Dermis microvascular lymphatic vessel endothelial cell (primary cell): ENCODE measurements around the gene ARPC5L. TPM values are rescaled to one million over a fixed set of nuclear protein-coding genes. Genes with fewer than 3 reads are reported as not detected.
"Not testable (repeated sequence)": the region's sequence is repeated elsewhere in the genome, so short reads cannot be mapped to it uniquely, and the experiment has no call there.

Experiments
- DNase-seq, 2 donors: peaks; one replicate each; pipeline versions ENCODE4 v3.0.0 to v3.0.0-alpha.2; 2010; ENCODE audit warnings: low read depth in 2 of 2
- total RNA-seq: library from RNA; depleted of rRNA; stranded (reverse); fragments of >200 nt; gene quantifications from 2 replicates; pipeline ENCODE4 v1.2.1, GENCODE V29; 2014

ARPC5L gene
- total RNA-seq, 1 donor from 2014 or later: 13.7 TPM

DNA sequence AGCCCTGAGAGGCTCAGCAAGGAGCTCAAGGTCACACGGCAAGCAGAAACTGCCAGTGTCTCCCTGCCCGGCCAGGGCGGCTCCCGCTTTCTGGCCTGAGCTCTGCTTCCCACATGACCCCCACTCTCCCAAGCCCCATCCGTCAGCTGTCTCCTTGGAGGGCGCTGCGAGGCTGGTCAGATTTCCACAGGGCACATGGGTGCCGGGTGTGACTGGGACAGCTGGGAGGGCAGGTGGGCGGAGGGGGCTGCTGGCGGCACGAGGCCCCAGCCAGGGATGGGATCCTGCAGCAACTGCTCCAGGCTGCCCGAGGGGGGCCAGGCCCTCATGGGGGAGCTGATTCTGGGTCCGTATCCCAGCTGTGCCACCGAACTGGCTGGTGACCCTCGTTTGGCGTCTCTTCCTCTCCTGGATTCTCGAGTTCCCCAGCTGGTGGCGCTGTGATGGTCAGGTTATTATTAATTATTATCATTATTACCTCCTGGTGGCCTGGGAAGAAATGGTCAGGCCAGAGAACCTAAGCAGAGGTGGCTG, 21.6 kb upstream of the ARPC5L start:
- no peak for DNase-seq

GRCh38 chr9:124841075-124841821, 20.7 kb upstream of the ARPC5L start:
- DNase-seq: no peak

GRCh38 chr9:124843456-124844034, 18.4 kb upstream of the ARPC5L start:
- DNase-seq: no peak

DNA sequence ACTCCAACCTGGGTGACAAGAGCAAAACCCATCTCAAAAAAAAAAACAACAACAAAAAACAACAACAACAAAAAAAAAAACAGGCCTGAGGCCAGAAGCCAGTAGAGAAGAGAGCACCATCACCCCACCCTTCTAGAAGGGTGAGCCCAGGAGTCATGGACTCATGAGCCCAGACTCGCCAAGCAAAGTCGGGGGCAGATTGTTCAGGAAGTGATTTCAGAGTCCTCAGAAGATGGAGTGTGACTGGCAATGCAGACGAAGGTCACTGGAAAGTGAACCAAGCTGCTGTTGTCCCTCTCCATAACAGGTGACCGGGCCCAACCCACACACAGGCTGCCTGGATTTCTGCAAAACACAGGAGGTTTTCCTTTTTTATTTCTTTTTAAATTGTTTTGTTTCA, 17.6 kb upstream of the ARPC5L start:
- no peak for DNase-seq

DNA sequence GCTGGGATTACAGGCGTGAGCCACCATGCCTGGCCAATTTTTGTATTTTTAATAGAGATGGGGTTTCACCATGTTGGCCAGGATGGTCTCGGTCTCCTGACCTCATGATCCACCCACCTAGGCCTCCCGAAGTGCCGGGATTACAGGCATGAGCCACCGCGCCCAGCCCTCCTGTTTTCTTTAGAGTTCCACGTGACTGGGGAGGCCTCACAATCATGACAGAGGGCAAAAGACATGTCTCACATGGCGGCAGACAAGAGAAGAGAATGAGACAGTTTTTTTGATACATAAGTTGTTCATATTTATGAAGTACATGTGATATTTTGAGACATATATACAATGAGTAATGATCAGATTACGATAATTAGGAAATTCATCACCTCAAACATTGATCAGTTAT, 15.5 kb upstream of the ARPC5L start:
- not testable (repeated sequence) for DNase-seq

DNA sequence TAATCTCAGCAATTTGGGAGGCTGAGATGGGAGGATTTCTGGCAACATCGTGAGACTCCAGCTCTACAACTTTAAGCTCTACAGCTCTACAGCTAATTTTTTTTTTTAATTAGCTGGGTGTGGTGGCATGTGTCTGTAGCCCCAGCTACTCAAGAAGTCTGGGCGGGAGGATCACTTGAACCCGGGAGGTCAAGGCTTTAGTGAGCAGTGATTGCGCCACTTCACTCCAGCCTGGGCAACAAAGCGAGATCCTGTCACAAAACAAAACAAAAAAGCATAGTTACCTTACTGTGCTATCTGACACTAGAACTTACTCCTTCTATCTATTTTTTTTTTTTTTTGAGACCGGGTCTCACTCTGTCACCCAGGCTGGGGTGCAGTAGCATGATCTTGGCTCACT, 15.0 kb upstream of the ARPC5L start:
- DNase-seq: no peak

GRCh38 chr9:124849801-124850200, 12.1 kb upstream of the ARPC5L start:
- peak in 1 of 2 donors; percentile 93 for DNase-seq

DNA sequence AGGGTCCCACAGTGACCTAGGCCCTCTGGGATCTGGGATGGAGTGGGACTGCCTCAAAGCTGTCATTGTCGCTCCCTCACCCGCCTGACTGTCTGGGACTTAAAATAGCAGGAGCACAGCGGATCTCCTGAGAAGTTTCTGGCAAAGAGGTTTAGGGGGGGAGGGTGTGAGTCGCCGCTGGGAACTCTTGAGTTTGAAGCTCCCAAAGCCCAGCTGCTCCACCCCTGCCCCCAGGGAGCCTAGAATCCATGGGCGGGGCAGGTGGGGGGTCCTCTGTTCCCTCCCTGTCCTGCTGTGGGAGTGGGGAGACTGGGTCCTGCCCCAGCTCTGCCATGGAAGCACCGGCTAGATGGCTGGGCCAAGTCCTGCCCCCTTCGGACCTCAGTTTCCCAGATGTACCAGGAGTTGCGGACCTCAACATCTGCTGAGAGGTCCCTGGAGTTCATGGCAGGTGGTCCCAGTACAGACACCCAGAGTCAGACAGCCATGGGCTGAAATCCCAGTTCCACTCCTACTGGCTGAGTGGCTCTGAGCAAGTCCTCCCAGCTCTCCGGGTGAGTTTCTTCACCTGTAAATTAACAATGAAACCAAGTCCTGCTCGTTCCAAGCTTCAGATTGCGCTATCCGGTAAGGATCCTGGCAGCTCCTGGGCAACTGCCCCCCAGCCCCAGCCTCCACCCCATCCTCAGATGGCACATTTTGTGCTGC, 9.7 kb upstream of the ARPC5L start:
- no peak for DNase-seq

GRCh38 chr9:124852829-124853531, 8.9 kb upstream of the ARPC5L start, which contains the start of gene WDR38:
Gene WDR38, plus strand, starts transcription at chr9:124853460. Its CDS starts 72 bp downstream, at chr9:124853532.
- peak; percentile 50 to 78 for DNase-seq

DNA sequence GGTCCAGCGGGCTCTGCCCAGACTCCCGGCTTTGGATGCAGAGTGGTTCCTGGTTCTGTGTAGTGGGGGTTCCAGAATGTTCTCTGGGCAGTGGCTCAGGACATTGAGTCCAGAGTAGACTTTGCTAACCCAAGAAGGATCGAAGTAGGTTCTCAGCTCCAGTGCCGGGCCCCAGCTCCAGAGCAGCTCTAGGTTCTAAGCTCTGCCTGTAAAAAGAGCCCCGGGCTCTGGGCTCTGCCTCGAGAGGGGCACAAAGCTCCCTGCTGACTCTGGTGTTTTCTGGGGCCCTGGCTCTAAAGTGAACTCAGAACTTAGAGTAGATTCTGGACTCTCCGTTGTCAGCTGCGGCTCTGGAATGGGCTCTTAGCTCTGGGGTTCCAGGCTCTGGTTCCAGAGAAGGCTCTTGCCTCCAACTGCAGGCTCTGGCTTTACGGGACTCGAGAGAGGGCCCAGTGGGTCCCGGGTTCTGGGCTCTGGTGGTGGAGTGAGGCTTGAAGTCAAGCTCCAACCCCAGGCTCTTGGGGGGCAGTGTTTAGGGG, 8.3 kb upstream of the ARPC5L start:
- no peak for DNase-seq

- DNase-seq: no peak
Observed at GRCh38 chr9:124854161-124854560, 7.8 kb upstream of the ARPC5L start.

DNA sequence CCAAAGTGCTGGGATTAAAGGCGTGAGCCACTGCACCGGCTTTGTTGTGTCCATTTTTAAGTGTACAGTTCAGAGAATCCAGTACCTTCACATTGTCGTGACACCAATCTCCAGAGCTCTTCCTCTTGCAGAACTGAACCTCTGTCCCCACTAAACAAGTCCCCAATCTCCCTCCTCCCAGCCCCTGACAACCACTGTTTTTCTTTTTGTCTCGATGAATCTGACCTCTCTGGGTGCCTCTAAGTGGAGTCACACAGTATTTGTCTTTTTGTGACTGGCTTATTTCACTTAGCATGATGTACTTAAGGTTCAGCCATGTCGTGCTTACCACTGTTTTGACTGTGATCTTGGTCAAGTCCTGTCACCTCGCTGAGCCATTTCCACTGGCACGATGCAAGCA, 7.1 kb upstream of the ARPC5L start:
- DNase-seq: no peak

- DNase-seq: no peak
Observed at GRCh38 chr9:124855566-124855943, 6.4 kb upstream of the ARPC5L start.

GRCh38 chr9:124855944-124856765, 5.8 kb upstream of the ARPC5L start:
- peak in 1 of 2 donors; percentile 37 for DNase-seq

DNA sequence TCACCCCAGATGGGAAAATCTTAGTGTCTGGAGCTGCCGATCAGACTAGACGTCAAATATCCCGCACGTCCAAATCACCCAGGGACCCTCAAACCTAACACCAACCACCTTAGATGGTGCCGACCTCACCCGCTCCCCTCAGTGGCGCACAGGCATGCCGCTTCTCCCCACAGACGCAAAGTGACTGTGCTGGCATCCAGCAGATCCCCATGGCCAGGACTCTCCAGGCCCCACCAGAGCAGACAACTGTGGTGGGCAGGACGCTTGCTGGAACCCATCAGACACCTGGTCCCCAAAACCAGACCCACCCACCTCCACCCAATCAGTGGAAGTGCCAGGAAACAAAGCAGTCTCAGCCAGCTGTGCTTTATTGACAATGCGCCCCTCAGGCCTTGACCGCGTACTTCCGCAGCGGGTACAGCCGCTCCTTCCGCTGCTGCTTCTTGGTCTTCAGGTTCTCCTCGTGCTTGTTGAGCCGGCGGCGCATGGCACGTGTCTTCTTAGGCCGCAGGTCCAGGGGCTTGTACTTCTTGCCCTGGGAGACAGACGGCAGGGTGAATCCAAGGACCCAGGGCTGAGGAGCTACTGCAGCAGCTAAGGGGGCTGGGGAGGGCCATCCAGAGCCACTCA, 4.3 kb upstream of the ARPC5L start:
- no peak for DNase-seq

- no peak for DNase-seq
Observed at GRCh38 chr9:124858330-124859046, 3.4 kb upstream of the ARPC5L start.

DNA sequence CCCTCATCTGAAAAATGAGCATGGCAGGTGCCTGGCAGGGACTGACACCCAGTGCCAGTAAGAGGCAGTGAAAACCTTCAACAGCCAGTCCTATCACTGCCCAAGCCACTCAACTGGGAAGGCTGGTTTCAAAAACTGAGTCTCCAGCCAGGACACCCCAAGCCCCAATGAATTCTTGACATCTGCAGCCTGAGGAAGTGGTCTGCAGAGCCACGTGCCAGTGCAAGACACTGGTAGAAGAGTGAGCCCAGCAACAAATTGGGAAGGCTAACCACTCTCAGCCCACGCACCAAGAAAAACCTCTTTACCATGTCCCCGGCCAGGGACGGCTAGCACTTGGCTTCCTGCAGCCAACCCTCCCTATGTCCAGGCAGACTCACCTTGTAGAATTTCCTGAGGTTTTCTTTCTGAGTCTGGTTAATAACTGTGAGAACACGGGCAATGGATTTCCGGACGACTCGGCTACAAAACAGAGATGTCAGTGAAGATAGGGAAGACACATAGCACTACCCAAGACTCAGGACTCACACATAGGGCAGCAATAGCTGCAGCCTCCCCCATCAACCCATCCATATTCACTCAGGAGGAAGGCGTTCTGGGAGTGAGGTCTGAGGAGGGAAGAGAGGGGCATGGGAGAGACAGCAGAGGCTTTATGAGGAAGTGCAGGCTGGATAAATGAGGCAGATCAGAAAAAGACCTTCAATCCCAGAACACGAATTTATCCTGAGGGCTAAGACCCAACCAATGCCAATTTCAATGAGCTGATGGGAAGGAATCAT, 1.9 kb upstream of the ARPC5L start:
- no peak for DNase-seq

DNA sequence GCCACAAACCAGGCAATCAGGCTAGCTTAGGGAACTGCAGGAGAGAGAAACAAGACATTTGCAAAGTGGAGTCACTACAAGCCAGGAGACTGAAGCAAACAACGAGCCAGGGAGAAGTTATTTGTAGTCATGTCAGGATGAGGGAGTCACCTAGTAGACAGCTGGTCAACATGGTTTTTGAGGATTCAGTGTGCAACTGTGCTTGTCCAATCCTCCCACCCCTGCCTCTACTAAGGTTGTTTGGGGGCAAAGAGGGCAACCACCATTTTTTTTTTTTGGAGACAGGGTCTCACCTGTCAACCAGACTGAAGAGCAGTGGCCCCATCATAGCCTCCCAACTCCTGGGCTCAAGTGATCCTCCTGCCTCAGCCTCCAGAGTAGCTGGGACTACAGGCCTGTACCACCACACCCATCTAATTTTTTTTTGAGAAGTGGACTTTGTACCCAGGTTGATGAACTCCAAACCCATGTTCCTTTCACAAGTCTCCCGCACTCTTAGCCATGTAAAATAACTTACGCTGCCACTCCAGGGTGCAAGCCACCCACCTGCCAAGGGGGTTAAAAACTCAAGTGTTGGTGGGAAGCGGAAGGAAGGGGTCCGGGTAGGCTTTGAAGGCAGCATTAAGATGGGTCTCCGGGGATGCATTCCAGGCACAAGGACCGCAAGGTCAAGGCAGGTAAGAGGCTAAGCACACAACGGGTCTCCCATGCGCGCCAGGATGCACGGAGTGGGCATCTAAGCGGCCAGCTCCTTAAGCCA, 1.2 kb upstream of the ARPC5L start:
- no peak for DNase-seq
